ENCODE data around the gene FOXE3.

The FOXE3 gene

DNA sequence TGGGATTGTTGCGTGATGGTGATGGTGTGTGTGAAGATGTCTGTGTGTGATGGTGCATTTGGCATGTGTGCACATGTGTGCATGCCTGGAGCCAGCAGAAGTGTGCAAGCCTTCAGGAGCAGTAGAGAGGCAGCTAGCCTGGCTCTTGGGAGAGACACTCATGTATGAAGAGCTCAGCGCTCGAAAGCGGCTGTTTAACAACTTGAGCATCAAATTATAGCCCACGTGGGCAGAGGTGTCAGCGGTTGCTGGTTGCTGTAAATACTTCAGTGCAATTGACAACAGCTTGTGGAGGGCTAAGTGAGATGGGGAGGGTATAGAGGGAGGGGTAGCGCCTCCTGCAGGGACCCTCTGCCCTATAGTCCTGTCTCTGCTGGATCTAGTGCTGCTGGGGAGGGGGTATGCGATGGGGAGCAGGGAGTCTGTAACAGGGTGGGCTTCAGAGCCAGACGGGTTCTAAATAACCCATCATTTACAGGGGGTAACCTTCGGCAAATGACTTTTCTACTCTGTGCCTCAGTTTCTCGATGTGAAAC, 43.2 kb downstream of the FOXE3 start:
- no peak for DNase-seq (ENCODE audit: insufficient read length, low spot score)
- FAIRE-seq = no peak
- no peak for TF ChIP-seq POLR2A (IDR thresholded peaks at IDR 0.05; ENCODE audit: low read depth, low read length)

DNA sequence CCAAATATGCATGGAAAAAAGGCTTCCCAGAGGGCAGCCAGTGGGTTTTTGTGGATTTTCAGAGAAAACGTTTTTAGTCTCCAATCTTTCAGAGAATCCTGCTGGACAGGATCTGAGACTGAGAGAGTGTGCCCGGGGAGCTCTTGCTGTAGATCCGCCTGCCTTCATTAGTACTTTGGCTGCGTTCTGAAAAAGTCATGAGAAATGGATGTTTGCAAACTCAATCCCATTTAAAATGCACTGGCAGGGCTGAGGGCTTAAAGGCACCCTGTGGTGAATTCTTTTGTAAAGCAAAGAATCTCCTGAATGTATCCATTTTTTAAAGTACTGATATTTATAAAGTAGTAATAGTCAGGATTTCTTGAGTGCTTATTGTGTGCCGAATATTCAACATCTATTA, 44.0 kb downstream of the FOXE3 start:
- no peak for DNase-seq (ENCODE audit: insufficient read length, low spot score)
- no peak for TF ChIP-seq POLR2A (IDR thresholded peaks at IDR 0.05; ENCODE audit: low read depth, low read length)
- FAIRE-seq = no peak

DNA sequence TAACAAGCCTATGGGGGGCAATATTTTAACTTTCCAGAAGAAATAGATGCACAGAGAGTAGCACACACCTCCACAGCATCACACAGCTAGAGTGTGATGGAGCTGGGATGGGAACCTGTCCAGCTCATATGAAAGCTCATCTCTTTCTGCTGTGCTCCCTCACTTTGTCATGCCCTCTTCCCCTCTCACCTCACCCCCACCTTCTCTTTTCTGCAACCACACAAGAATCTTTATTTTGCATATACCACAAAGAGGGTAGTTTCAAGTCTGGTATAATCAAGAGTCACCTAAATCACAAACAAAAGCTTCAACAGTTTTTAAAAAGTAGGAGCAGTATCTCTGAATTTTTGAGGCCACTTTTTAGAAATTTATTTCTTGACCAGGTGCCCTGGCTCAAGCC, 44.4 kb downstream of the FOXE3 start:
- TF ChIP-seq POLR2A (IDR thresholded peaks at IDR 0.05; ENCODE audit: low read depth, low read length) = no peak
- FAIRE-seq (no peak), DNase-seq (ENCODE audit: insufficient read length, low spot score) (no peak)

DNA sequence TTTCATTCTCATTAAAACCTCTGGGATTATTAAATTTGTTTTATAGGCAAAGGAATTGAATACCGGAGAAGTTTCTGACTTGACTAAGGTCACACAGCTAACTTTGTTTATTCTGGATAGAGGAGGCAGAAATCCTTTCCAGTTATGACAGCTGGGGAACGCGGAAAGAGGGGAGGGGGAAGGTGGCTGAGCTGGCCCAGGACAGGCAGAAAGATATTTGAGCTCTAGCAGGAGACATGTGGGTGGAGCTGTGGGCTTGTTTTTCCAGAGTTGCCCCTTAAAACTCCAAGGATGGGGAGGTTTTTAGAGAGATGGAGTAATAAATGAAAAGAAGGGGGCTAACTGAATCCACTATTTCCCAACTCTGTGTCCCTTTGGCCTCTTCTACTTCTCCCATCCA, 49.5 kb downstream of the FOXE3 start:
- TF ChIP-seq POLR2A (IDR thresholded peaks at IDR 0.05; ENCODE audit: low read depth, low read length) = no peak
- FAIRE-seq = no peak
- DNase-seq (ENCODE audit: insufficient read length, low spot score) = no peak

All from H54 (cell line).